ENCODE measurements around the gene LVRN.
"Not testable (repeated sequence)": the region's sequence is repeated elsewhere in the genome, so short reads cannot be mapped to it uniquely, and the experiment has no call there.

The LVRN gene

GRCh38 chr5:115962239-115962564 lies at the start of gene LVRN:
Gene LVRN (plus strand): TSS chr5:115962475. CDS start chr5:115962618, 143 bp downstream.
- no peak for DNase-seq

GRCh38 chr5:115913623-115914400 lies 48.5 kb upstream of the LVRN start:
- DNase-seq, result not testable (repeated sequence)

- DNase-seq, result no peak
Observed at GRCh38 chr5:115920171-115920725, 42.0 kb upstream of the LVRN start.

- not testable (repeated sequence) for DNase-seq
Observed at GRCh38 chr5:115928578-115929407, 33.5 kb upstream of the LVRN start.

GRCh38 chr5:115930171-115930570 lies 32.1 kb upstream of the LVRN start:
- DNase-seq, result not testable (repeated sequence)

- no peak for DNase-seq
Observed at GRCh38 chr5:115930630-115931337, 31.5 kb upstream of the LVRN start.

GRCh38 chr5:115932991-115933390 lies 29.3 kb upstream of the LVRN start:
- DNase-seq, result no peak

GRCh38 chr5:115934388-115934974 lies 27.8 kb upstream of the LVRN start:
- no peak for DNase-seq

GRCh38 chr5:115936031-115936430 lies 26.2 kb upstream of the LVRN start:
- DNase-seq, result no peak

GRCh38 chr5:115939059-115939458 lies 23.2 kb upstream of the LVRN start:
- no peak for DNase-seq

GRCh38 chr5:115940080-115940810 lies 22.0 kb upstream of the LVRN start:
- no peak for DNase-seq

GRCh38 chr5:115941051-115941675 lies 21.1 kb upstream of the LVRN start:
- DNase-seq, result no peak

- no peak for DNase-seq
Observed at GRCh38 chr5:115944501-115944900, 17.8 kb upstream of the LVRN start.

GRCh38 chr5:115946655-115947054 lies 15.6 kb upstream of the LVRN start:
- no peak for DNase-seq

GRCh38 chr5:115947260-115947659 lies 15.0 kb upstream of the LVRN start:
- DNase-seq, result no peak

- no peak for DNase-seq
Observed at GRCh38 chr5:115948091-115948534, 14.2 kb upstream of the LVRN start.

GRCh38 chr5:115949096-115949495 lies 13.2 kb upstream of the LVRN start:
- DNase-seq, result no peak

- no peak for DNase-seq
Observed at GRCh38 chr5:115952588-115952987, 9.7 kb upstream of the LVRN start.

GRCh38 chr5:115954144-115954543 lies 8.1 kb upstream of the LVRN start:
- DNase-seq, result no peak

- DNase-seq, result no peak
Observed at GRCh38 chr5:115956957-115957356, 5.3 kb upstream of the LVRN start.
